SK-N-SH (cell line): ENCODE results near the gene ITCH. TPM values are rescaled to one million over a fixed set of nuclear protein-coding genes. Genes with fewer than 3 reads are reported as not detected.

Source experiments
- CTCF ChIA-PET: fragments of 300-600, 350-600 bp; formaldehyde crosslinking; extraction: SDS; loops from one replicate; lab custom pipeline; 2021; lab: Yijun Ruan, JAX
- POLR2A ChIA-PET: fragments of 350-600 bp; sonication (Branson Sonifier 250); formaldehyde crosslinking; extraction: SDS; loops from one replicate; lab custom pipeline; 2020; ENCODE audit warnings: antibody characterized with exemption, inconsistent platforms; lab: Yijun Ruan, JAX
- DNase-seq: peaks from one replicate; pipeline ENCODE4 v3.0.0; 2012
- H2AFZ ChIP-seq: fragments of 200-600 bp; sonication (generic); 2 replicates; pipeline ENCODE4 v1.8.1; 2016; ENCODE audit warnings: antibody characterized with exemption, mild to moderate bottlenecking, low read depth
- H3F3A ChIP-seq: fragments of 200-600 bp; sonication (generic); replicated peaks from 2 replicates; pipeline ENCODE3; 2016; ENCODE audit warnings: antibody characterized with exemption, mild to moderate bottlenecking; ENCODE audit not compliant: insufficient read depth
- H3K27ac ChIP-seq, 2 experiments: fragments of 200-500 bp in 1 of 2; fragments of 200-600 bp in 1 of 2; sonication (Bioruptor generic) in 1 of 2; sonication (generic), shearing (Covaris generic) in 1 of 2; 2 replicates each; pipeline versions ENCODE4 v1.5.1 to v1.6.1; 2014 to 2016; ENCODE audit warnings: low read depth in 2 of 2, inconsistent platforms in 1 of 2, low read length in 1 of 2, mild to moderate bottlenecking in 1 of 2, mixed read lengths in 1 of 2
- H3K27me3 ChIP-seq: fragments of 200-600 bp; sonication (generic), shearing (Covaris generic); 2 replicates; pipeline ENCODE4 v1.6.1; 2016; ENCODE audit warnings: mixed run types; ENCODE audit not compliant: insufficient read depth
- H3K36me3 ChIP-seq, 2 experiments: fragments of 200-500 bp in 1 of 2; fragments of 200-600 bp in 1 of 2; sonication (Bioruptor generic) in 1 of 2; sonication (generic) in 1 of 2; replicated peaks in 1 of 2; 2 replicates each; pipeline versions ENCODE3 to v1.5.1; 2014 to 2016; ENCODE audit warnings: low read length in 1 of 2, mild to moderate bottlenecking in 1 of 2; ENCODE audit not compliant: insufficient read depth in 2 of 2, control insufficient read depth in 1 of 2
- H3K4me1 ChIP-seq, 2 experiments: fragments of 200-500 bp in 1 of 2; fragments of 200-600 bp in 1 of 2; sonication (Bioruptor generic) in 1 of 2; sonication (generic), shearing (Covaris generic) in 1 of 2; 2 replicates each; pipeline versions ENCODE4 v1.5.1 to v1.6.1; 2014 to 2016; ENCODE audit warnings: low read depth in 1 of 2, low read length in 1 of 2, mixed run types in 1 of 2; ENCODE audit not compliant: insufficient read depth in 2 of 2, control insufficient read depth in 1 of 2
- H3K4me2 ChIP-seq: fragments of 200-600 bp; sonication (generic), shearing (Covaris generic); 2 replicates; pipeline ENCODE4 v1.6.1; 2017; ENCODE audit warnings: mixed run types
- H3K4me3 ChIP-seq, 2 experiments: fragments of 200-500 bp in 1 of 2; fragments of 200-600 bp in 1 of 2; sonication (Bioruptor generic) in 1 of 2; sonication (generic), shearing (Covaris generic) in 1 of 2; 2 replicates each; pipeline versions ENCODE4 v1.5.1 to v1.8.1; 2014 to 2016; ENCODE audit warnings: low read depth in 2 of 2, inconsistent platforms in 1 of 2, low read length in 1 of 2, mild to moderate bottlenecking in 1 of 2, mixed read lengths in 1 of 2, moderate library complexity in 1 of 2
- H3K79me2 ChIP-seq: fragments of 200-600 bp; sonication (generic); 2 replicates; pipeline ENCODE4 v1.8.1; 2017; ENCODE audit warnings: mild to moderate bottlenecking; ENCODE audit not compliant: insufficient read depth
- H3K9ac ChIP-seq: fragments of 200-600 bp; sonication (generic); 2 replicates; pipeline ENCODE4 v1.6.1; 2017; ENCODE audit warnings: mixed run types
- H3K9me2 ChIP-seq: fragments of 200-600 bp; sonication (generic); 2 replicates; pipeline ENCODE4 v1.6.1; 2017; ENCODE audit warnings: mixed run types
- H3K9me3 ChIP-seq: fragments of 200-600 bp; sonication (generic); 2 replicates; pipeline ENCODE4 v1.6.1; 2017; ENCODE audit warnings: mixed run types, mild to moderate bottlenecking, moderate library complexity
- H4K20me1 ChIP-seq: fragments of 200-600 bp; sonication (generic); 2 replicates; pipeline ENCODE4 v1.6.1; 2017; ENCODE audit warnings: mild to moderate bottlenecking, mixed run types; ENCODE audit not compliant: insufficient read depth
- ELF1 ChIP-seq: IDR thresholded peaks from 2 replicates; pipeline ENCODE4 v1.4.0; 2012
- EP300 ChIP-seq, 2 experiments: IDR thresholded peaks; 2 replicates each; pipeline versions ENCODE4 v1.4.0 to v1.6.1; 2012; ENCODE audit warnings: borderline replicate concordance in 1 of 2, low read depth in 1 of 2, low read length in 1 of 2
- EZH2phosphoT487 ChIP-seq: fragments of 200-600 bp; sonication (generic); IDR thresholded peaks from 2 replicates; pipeline ENCODE4 v1.6.1; 2017; ENCODE audit warnings: low read depth, mixed run types, mild to moderate bottlenecking, antibody characterized with exemption, moderate library complexity, borderline replicate concordance
- FOSL2 ChIP-seq: IDR thresholded peaks from 2 replicates; pipeline ENCODE4 v1.4.0; 2012; ENCODE audit warnings: low read depth, mild to moderate bottlenecking, moderate library complexity, borderline replicate concordance
- FOXJ3 ChIP-seq: sonication (generic); formaldehyde crosslinking; IDR thresholded peaks from 2 replicates; pipeline ENCODE4 v1.5.1; 2020; ENCODE audit warnings: mild to moderate bottlenecking, missing genetic modification reagents
- GABPA ChIP-seq: IDR thresholded peaks from 2 replicates; pipeline ENCODE4 v1.4.0; 2012; ENCODE audit warnings: low read depth, mild to moderate bottlenecking
- NFIC ChIP-seq: IDR thresholded peaks from 2 replicates; pipeline ENCODE4 v1.4.0; 2012; ENCODE audit warnings: borderline replicate concordance
- NRF1 ChIP-seq: IDR thresholded peaks from 2 replicates; pipeline ENCODE4 v1.6.1; 2012; ENCODE audit warnings: low read depth, mild to moderate bottlenecking, low read length
- POLR2AphosphoS5 ChIP-seq: IDR thresholded peaks from 2 replicates; pipeline ENCODE4 v1.6.1; 2012; ENCODE audit warnings: low read depth, low read length
- RAD21 ChIP-seq: IDR thresholded peaks from 2 replicates; pipeline ENCODE4 v1.6.1; 2012; ENCODE audit warnings: mild to moderate bottlenecking, low read length
- RXRA ChIP-seq: IDR thresholded peaks from 2 replicates; pipeline ENCODE4 v1.4.0; 2012; ENCODE audit warnings: low read depth, mild to moderate bottlenecking, borderline replicate concordance
- SIN3A ChIP-seq: IDR thresholded peaks from 2 replicates; pipeline ENCODE4 v1.6.1; 2012; ENCODE audit warnings: low read depth, mild to moderate bottlenecking, low read length, moderate library complexity, borderline replicate concordance
- SMC3 ChIP-seq: IDR thresholded peaks from 2 replicates; pipeline ENCODE4 v1.6.1; 2012; ENCODE audit warnings: low read depth, low read length, improper control_type of control experiment
- TAF1 ChIP-seq: IDR thresholded peaks from 2 replicates; pipeline ENCODE4 v1.6.1; 2012; ENCODE audit warnings: low read depth, mild to moderate bottlenecking, low read length, moderate library complexity, borderline replicate concordance
- TCF12 ChIP-seq: IDR thresholded peaks from 2 replicates; pipeline ENCODE4 v1.4.0; 2012
- TEAD4 ChIP-seq: IDR thresholded peaks from 2 replicates; pipeline ENCODE4 v1.4.0; 2012; ENCODE audit warnings: mild to moderate bottlenecking, borderline replicate concordance; ENCODE audit not compliant: insufficient read depth
- WGBS: methylation state at CpG from one replicate; pipeline ENCODE4 v1.1.6; 2017; ENCODE audit warnings: low lambda C conversion rate; 5-methylcytosine and 5-hydroxymethylcytosine counted together
- polyA plus RNA-seq, 3 experiments: library from polyadenylated mRNA; depleted of rRNA; stranded (reverse); fragments of >200 nt; gene quantifications; 2 replicates each; pipeline ENCODE4 v1.2.3, GENCODE V29; 2012
- TF ChIP-seq, protein P1 (sequence below): IDR thresholded peaks from 2 replicates; pipeline ENCODE4; 2012
- TF ChIP-seq, protein P2 (sequence below): fragments of 200-600 bp; sonication (generic); IDR thresholded peaks from 2 replicates; pipeline ENCODE4 v1.6.1; 2017; ENCODE audit warnings: antibody characterized with exemption, mild to moderate bottlenecking, moderate library complexity

Gene ITCH
- polyA plus RNA-seq, 1 of the 3 experiments (the other 2 are of a cell fraction), result 3.8 TPM

DNA sequence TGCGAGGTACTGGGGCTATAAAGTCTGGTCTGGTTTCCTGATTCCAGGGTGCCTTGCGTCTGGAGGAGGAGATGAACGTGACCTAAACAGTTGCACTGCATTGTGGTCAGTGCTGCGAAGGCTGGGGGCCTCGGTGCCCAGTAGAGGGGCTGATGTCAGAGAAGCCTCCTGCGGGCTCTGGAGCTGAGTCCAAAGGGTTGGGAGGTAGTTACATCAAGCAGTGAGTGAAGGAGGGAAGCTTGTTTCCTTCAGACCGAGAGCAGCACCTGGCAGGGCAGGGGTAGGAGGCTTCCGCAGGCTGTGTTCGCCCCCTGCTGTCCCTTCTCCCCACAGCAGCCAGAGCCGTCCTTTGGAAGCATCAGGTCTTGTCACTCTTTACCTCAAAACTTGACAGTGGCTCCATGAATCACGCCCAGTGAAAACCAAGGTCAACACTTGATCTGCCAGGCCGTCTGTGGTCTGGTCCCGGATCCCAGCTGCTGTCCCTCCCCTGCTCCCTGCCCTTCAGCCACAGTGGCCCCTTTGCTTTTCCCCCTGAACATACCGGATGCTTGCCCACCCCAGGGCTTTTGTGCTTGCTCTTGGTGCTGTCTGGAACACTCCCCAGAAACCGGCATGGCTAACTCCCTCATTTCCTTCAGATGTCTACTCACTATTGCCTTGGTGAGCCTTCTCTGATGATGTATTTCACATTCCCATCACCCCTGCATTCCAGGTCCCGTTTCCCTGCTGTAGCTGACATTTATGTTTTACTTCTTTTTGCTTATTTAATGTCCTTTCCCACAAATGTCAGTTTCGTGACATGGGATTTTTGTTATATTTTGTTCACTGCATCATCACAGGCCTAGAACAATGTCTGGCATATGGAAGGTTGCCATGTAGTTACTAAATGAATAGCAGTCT, 160.1 kb downstream of the ITCH start:
- H3K79me2 ChIP-seq, result peaks cover 90% of the 10 kb centered on the region
- peaks cover 37% of the 10 kb centered on the region for H3F3A ChIP-seq
- WGBS, result 74% methylated on average over 17 of the region's 17 CpGs
- H3K27ac ChIP-seq, result peak overlapping the region in 1 of 2 experiments; percentile 36; a peak in 1 of 4 replicates
- H3K9ac ChIP-seq, result no peak overlapping the region
- H3K4me1 ChIP-seq, result peaks cover 15 to 17% of the 10 kb centered on the region in 2 experiments; a peak in 3 of 4 replicates
- peaks cover 24 to 36% of the 10 kb centered on the region in 2 experiments for H3K36me3 ChIP-seq
- H3K9me3 ChIP-seq, result no peaks in the 10 kb centered on the region
- ChIA-PET CTCF (interaction anchor here (0.6 to 5.9 kb wide), 28 partner anchors 8 to 348 kb away, joined by 3 to 72 read pairs (median 4); partner anchors contain the start of genes AHCY and TP53INP2), POLR2A (no interaction called here)
- no peaks in the 10 kb centered on the region for H3K9me2 ChIP-seq
- peak; percentile 69 for DNase-seq
- H2AFZ ChIP-seq, result no peak overlapping the region
- TF ChIP-seq TEAD4, result no peak
- TF ChIP-seq ELF1, result no peak
- TF ChIP-seq TAF1, result no peak
- TF ChIP-seq, protein P1, sequence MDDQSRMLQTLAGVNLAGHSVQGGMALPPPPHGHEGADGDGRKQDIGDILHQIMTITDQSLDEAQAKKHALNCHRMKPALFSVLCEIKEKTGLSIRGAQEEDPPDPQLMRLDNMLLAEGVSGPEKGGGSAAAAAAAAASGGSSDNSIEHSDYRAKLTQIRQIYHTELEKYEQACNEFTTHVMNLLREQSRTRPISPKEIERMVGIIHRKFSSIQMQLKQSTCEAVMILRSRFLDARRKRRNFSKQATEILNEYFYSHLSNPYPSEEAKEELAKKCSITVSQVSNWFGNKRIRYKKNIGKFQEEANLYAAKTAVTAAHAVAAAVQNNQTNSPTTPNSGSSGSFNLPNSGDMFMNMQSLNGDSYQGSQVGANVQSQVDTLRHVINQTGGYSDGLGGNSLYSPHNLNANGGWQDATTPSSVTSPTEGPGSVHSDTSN, result no peak
- no peak for TF ChIP-seq EZH2phosphoT487
- no peak for TF ChIP-seq RXRA
- no peak for TF ChIP-seq POLR2AphosphoS5
- TF ChIP-seq RAD21, result peak; percentile 71
- TF ChIP-seq, protein P2, sequence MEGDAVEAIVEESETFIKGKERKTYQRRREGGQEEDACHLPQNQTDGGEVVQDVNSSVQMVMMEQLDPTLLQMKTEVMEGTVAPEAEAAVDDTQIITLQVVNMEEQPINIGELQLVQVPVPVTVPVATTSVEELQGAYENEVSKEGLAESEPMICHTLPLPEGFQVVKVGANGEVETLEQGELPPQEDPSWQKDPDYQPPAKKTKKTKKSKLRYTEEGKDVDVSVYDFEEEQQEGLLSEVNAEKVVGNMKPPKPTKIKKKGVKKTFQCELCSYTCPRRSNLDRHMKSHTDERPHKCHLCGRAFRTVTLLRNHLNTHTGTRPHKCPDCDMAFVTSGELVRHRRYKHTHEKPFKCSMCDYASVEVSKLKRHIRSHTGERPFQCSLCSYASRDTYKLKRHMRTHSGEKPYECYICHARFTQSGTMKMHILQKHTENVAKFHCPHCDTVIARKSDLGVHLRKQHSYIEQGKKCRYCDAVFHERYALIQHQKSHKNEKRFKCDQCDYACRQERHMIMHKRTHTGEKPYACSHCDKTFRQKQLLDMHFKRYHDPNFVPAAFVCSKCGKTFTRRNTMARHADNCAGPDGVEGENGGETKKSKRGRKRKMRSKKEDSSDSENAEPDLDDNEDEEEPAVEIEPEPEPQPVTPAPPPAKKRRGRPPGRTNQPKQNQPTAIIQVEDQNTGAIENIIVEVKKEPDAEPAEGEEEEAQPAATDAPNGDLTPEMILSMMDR, result peak; percentile 63
- peak; percentile 59 for TF ChIP-seq SMC3
- TF ChIP-seq NFIC, result no peak
- TF ChIP-seq SIN3A, result no peak
- no peak overlapping the region for H3K4me2 ChIP-seq
- H4K20me1 ChIP-seq, result peaks cover 80% of the 10 kb centered on the region
- H3K27me3 ChIP-seq, result no peaks in the 10 kb centered on the region
- H3K4me3 ChIP-seq, result peak overlapping the region in 1 of 2 experiments; percentile 15; a peak in 2 of 4 replicates

DNA sequence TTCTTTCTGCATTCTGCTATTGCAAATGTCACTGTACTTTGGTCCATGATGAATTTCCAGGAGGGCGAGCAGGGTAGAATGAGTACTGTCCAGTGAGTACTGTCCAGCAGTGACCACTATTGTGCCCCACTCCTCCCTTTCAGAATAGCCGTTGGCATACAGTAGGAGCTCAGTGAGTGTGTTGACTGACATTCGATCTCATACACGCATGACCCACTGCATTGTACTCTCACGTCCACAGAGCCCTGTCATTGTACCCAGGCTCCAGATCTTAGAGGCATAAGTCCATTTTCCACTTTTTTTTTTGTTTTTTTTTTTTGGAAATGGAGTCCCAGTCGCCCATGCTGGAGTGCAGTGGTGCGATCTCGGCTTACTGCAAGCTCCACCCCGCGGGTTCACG, 161.4 kb downstream of the ITCH start:
- H3K27me3 ChIP-seq, result no peaks in the 10 kb centered on the region
- peaks cover 15 to 17% of the 10 kb centered on the region in 2 experiments; a peak in 3 of 4 replicates for H3K4me1 ChIP-seq
- TF ChIP-seq GABPA (no peak), NRF1 (no peak), EP300 (IDR thresholded peaks at IDR 0.05; ENCODE audit: borderline replicate concordance in 1 of 2, low read depth in 1 of 2, low read length in 1 of 2) (no peak), FOXJ3 (no peak), FOSL2 (no peak), TCF12 (no peak), RXRA (no peak), SMC3 (no peak)
- H3K4me2 ChIP-seq, result no peak overlapping the region
- H4K20me1 ChIP-seq, result peaks cover 74% of the 10 kb centered on the region
- ChIA-PET CTCF (interaction anchor here (1.2 to 5.9 kb wide), 6 partner anchors 10 to 333 kb away, joined by 3 to 72 read pairs (median 4); partner anchors contain the start of gene TP53INP2), POLR2A (no interaction called here)
- H3K79me2 ChIP-seq, result peaks cover 90% of the 10 kb centered on the region
- peak overlapping the region in 1 of 2 experiments; percentile 36; a peak in 1 of 4 replicates for H3K27ac ChIP-seq
- WGBS, result 98% methylated on average over 11 of the region's 11 CpGs
- H3F3A ChIP-seq, result peaks cover 37% of the 10 kb centered on the region
- no peaks in the 10 kb centered on the region for H3K9me2 ChIP-seq
- peaks cover 31 to 39% of the 10 kb centered on the region in 2 experiments for H3K36me3 ChIP-seq
- no peaks in the 10 kb centered on the region for H3K9me3 ChIP-seq
- H2AFZ ChIP-seq, result no peak overlapping the region
- H3K9ac ChIP-seq, result no peak overlapping the region
- no peak overlapping the region for H3K4me3 ChIP-seq
- no peak for DNase-seq
